SIG-M5 (cell line): ENCODE data around the gene RAMP3.

Experiments used
- DNase-seq: peaks from one replicate; lab custom pipeline; 2025; lab: John Stamatoyannopoulos, UW

The RAMP3 gene

GRCh38 chr7:45180084-45180986 lies 22.7 kb downstream of the RAMP3 start:
- DNase-seq, result no peak

DNA sequence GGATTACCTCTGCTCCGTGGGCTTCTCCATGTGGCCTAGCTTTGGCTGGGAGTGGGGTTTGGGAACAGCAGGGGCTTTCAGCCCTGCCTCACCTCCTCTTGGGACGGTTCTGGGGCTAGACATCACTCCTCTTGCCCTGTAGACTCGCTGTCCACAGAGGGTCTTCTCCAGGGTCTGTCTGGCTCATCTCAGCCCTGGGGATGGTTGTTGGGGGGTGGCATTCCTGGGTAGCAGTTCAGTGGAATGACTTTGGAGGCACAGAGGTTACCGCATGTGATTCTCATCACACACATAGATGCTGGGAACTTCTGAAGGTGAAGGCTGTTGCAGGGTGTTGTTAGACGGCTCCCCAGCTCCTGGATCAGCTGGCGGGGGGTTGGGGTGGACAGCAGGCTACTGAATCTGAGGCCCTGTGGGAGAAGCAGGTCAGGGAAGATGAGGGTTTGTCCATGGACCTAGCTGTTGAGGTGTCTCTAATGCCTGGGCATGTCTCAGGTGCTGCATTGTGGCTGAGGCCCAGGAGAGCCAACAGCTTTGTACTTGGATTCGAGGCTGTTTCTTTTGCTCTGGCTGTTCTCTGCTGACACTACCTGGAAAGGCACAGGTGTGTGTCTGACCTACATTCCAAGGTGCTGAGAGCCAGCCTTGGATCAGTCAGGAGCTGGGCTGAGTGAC lies 23.8 kb downstream of the RAMP3 start:
- no peak for DNase-seq

DNA sequence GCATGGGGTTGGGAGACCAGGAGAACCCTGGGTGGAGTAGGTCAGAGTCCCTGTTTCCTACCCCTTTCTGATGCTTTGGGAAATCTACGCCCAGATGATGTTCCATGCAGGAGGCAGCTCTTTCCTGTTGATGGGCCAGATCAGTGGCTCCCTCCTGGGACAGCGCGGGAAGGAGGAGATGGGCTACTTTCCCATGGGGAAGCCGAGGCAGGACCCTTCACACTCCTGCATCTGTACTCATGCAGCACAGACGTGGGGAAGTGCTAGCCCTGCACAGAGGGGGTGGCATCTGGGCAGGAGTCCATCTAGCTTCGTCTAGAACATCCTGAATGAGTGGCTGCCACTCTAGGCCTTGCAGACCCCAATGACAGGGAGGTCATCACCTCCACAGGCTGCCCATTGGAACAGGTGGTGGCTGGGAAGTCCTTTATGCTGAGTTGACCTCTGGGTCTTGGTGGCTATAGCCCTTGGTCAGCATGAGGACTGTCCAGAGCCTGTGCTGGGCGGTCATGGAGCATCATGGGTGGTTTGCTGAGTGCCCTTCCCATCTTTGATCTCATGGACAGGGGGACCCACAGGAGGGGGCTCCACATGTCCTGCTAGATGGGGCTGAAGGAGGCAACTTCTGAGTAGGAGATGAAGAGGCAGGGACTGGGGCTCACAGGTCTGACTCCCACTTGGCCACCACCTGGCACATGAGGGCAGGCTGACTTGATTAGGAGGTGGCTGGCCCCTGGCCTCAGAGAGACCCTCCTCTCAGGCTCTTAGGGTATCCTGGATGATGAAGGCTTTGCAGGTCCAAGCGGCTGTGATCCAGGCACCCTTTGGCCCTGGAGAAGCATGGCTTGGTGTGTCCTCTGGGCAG lies 24.6 kb downstream of the RAMP3 start:
- no peak for DNase-seq

GRCh38 chr7:45182856-45183710 lies 25.5 kb downstream of the RAMP3 start:
- no peak for DNase-seq

GRCh38 chr7:45183711-45184210 lies 26.2 kb downstream of the RAMP3 start:
- DNase-seq, result no peak

DNA sequence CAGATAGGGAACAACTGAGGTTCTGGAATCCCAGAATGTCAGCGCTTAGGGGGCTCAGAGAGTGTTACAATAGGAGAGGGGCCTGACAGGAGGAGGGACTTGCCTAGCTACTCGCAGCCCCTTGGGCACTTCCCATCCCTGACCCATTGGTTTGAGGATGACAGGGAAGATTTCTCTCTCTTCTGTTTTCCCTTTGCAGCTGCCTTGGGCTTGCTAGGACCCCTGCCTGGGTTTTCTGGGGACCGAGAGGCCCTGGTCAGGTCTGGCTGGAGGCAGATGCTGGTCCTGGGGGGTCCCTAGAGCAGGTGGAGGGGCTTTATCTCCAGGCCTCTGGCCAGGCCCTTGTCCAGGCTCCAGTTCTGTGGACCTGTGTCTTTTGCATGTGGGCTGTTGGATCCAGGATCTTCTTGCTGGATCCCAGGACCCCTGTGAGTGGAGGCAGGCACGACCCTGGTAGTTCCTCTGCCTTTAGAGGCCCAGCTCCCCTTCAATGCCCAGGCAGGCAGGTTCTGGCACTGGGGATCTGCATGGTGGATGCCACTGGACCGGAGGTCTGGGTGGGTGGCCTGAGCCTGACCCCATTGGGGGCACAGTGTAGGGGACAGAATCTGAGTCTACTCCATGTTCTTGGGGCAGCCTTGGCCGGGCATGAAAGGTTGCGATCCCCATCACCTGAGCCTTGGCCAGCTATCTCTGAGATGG lies 26.9 kb downstream of the RAMP3 start:
- DNase-seq, result no peak

GRCh38 chr7:45185028-45185863 lies 27.7 kb downstream of the RAMP3 start:
- DNase-seq, result no peak

GRCh38 chr7:45185864-45186250 lies 28.3 kb downstream of the RAMP3 start:
- DNase-seq, result no peak

- no peak for DNase-seq
Measured at GRCh38 chr7:45186261-45186813, 28.7 kb downstream of the RAMP3 start.

DNA sequence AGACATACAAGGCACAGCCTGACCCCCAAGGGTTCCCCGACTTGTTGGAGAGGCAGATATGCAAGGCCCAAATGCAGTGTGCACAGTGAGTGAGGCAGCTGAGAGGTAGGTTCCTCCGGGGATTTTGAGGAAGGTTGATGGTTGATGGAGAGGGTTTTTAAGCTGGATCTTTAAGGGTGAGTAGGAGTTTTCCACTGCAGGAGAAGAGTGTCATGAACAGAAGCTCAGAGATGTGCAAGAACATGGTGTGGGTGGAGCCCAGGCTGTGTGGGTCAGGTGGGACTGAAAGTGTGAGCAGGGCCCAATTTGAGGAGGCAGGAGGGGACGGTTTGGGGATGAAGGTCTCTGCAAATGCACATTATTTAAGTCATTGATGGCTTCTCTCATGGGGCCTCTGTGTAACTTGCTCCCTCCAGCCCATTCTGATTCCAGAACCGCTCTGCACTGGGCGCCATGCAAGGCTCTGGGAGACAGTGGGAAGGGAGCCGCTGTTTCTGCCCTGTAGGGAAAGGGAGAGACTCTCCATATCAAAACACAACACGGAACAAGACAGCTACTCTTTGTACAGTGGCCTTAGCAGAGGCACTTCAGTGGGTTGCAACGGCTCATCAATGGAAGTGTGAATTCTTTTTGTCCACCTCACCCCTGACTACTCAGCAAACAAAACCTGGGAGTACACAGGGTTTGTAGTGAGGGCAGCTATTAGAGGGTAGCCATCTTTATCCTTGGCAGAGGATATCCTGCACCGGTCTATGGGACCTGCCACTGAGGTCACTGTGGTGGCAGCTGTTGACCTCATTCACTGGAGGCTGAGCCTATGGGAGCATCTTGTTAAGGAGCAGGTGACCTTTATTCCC lies 29.7 kb downstream of the RAMP3 start:
- DNase-seq, result no peak

GRCh38 chr7:45187946-45188411 lies 30.4 kb downstream of the RAMP3 start:
- DNase-seq, result no peak

DNA sequence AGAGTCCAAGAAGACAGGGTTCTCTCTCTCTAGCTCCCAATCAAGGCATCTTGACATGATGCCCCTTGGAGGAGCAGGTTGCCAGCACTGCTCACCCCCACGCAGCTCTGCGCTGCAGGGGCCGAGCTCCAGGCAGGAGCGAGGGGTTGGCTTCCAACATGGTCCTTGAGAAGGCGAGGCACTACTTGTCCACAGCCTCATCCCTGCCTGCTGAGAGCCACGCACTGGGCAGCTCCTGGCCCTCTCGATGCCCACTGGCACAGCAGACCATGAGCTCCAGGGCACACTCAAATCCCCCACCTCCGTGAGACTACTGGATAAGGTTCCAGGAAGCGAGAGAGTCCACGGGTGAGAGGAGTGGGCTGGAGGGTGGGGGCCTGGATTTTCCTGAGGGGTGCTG lies 31.1 kb downstream of the RAMP3 start:
- DNase-seq, result no peak

DNA sequence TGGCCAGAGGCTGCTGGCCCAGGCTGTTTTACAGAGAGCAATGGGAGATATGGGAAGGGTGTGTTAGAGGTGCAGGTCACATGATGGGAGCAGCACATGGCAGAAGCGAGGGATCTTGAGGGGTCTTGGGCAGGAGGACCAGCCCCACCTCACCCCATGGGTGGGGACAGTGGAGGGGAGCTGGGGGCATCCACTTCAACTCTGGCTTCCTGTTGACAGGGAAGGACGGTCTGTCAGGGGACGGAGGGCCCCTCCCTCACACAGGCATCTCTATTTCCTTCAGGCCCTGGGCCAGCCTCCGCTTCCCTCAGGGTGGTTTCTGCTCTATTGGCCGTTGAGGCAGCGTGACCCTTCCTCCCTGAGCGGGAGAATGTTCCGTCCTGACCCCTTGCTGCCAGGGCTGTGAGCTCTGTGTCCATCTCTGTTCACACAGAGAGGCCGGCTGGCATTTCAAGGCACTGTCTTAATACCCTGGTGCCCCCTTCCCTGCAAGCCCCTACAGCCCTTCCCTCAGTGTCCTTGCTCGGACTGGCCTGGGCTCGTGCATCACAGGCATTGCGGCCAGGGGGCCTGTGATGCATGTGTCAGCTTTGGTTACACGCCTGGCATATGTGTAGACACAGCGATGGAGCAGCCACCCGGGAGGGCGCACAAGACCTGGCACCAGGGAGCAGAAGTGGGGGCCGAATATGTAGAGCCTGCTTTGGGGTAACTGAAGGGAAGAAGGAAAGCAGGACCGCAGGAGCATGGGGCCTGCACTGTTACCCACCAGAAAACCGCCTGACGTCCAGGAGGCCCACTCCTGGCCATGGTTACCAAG lies 31.8 kb downstream of the RAMP3 start:
- no peak for DNase-seq

DNA sequence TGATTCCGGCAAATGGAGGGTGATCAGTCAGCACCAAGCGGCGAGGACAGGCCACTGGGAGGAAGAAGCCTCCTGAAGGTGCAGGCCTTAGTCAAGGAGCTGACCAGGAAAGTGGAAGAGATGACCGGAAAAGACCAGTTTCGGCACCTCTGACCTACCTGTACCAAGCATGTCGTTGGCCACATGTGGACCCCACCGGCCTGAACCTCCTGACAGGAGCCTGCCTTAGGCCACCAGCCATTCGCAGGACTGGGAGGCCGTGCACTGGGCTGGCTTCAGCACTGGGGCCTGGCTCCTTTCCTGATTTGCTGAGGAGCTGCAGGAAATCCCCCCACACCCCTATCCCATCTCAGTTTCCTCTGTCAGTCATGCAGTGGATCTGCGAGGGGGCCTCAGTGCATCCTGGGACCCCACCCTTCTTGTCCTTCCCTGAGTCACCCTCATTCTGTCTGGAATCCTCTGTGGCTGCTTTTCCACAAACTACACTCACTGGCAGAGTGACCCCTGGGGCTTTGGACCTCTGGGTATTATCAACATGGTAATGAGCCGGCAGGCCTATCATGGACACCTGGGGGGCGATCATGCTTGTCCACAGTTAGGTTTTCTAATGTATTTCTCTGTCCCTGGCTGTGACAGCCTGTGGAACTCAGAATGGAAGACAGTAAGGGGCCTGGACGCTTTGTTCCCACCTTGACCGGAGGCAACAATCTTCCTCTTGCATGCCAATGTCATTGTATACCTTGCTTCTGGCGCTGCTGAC lies 33.0 kb downstream of the RAMP3 start:
- DNase-seq, result no peak

- no peak for DNase-seq
Measured at GRCh38 chr7:45191396-45191795, 33.8 kb downstream of the RAMP3 start.

- DNase-seq, result no peak
Measured at GRCh38 chr7:45192621-45193041, 35.0 kb downstream of the RAMP3 start.

DNA sequence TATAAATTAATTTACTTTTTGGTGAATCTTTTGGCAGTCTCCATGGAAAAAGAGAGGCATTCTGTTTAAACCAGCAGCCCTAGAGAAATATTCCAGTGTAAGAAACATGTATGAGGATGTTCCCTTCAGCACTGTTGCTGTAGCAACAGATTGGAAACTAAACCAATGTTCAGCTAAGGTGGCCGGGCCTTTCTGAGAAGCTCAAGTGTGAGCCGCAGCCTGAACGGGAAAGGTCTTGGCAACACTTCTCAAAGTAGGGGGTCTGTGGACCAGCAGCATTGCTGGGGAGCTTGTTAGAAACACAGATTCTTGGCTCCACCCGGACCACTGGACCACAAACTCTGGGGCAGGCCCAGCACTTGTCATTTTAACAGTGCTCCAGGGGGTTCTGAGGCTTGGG lies 36.2 kb downstream of the RAMP3 start:
- DNase-seq, result no peak
